ENCODE measurements around the gene CLTA.

DNA sequence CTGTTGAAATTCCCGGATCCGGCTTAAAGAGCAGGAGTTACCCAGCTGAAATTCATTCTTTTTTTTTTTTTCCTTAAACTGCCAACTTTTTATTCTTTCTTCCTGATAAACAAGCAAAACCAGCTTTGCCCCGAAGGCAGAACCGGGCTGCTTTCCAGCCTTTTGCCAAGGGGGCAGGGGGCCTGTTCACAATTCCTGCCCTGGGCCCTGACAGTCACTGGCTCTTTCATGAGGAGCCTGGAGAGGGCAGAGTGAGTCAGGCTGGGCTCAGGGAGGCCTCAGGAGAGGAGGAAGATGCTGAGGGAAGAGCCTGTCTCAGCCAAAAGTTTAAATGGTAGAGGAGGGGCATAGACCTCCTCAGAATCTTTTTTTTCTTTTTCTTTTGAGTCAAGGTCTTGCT, 49.4 kb upstream of the CLTA start:
- TF ChIP-seq, protein P1, sequence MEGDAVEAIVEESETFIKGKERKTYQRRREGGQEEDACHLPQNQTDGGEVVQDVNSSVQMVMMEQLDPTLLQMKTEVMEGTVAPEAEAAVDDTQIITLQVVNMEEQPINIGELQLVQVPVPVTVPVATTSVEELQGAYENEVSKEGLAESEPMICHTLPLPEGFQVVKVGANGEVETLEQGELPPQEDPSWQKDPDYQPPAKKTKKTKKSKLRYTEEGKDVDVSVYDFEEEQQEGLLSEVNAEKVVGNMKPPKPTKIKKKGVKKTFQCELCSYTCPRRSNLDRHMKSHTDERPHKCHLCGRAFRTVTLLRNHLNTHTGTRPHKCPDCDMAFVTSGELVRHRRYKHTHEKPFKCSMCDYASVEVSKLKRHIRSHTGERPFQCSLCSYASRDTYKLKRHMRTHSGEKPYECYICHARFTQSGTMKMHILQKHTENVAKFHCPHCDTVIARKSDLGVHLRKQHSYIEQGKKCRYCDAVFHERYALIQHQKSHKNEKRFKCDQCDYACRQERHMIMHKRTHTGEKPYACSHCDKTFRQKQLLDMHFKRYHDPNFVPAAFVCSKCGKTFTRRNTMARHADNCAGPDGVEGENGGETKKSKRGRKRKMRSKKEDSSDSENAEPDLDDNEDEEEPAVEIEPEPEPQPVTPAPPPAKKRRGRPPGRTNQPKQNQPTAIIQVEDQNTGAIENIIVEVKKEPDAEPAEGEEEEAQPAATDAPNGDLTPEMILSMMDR (IDR thresholded peaks at IDR 0.05; ENCODE audit: insufficient read depth, low read depth, low read length): peak; percentile 20
- no peak for TF ChIP-seq EZH2 (IDR thresholded peaks at IDR 0.05; ENCODE audit: insufficient read depth, low read length)
